Measurements from ENCODE around the gene NUTM2G.
"Not testable (repeated sequence)": the region's sequence is repeated elsewhere in the genome, so short reads cannot be mapped to it uniquely, and the experiment has no call there.

Gene NUTM2G

DNA sequence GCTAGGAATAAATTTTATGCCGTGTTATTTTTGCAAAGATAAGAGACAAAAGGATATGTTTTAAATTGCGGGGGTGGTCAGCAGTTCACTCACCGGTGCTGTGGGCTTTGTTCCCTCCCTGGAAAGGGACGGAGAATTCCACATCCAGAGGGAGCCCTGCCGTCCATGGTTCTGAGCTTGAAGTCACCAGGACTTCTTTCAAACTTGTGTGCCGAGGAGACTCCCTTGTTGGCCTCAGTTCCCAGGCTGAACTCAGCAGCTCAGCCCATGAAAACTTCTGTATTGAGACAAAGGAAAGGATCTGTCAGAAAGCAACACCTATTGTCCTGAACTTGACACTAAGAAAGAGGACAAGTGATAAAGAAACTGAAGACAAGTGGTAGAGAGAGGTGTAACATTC lies 10.1 kb upstream of the NUTM2G start:
- H3K4me3 ChIP-seq (ENCODE audit: low read length in 2 of 2); H3K27me3 ChIP-seq (ENCODE audit: control insufficient read depth in 2 of 2, insufficient read depth in 2 of 2, low read length in 2 of 2); H3K9me3 ChIP-seq (ENCODE audit: control insufficient read depth in 2 of 2, low read length in 2 of 2); H3K9ac ChIP-seq (ENCODE audit: low read depth in 1 of 2, low read length in 2 of 2); H3K4me1 ChIP-seq (ENCODE audit: control insufficient read depth in 2 of 2, insufficient read depth in 2 of 2, low read length in 2 of 2); H3K27ac ChIP-seq (ENCODE audit: low read depth in 2 of 2, low read length in 2 of 2); H3K36me3 ChIP-seq (ENCODE audit: control insufficient read depth in 2 of 2, insufficient read depth in 2 of 2, low read length in 2 of 2): not testable (repeated sequence)

DNA sequence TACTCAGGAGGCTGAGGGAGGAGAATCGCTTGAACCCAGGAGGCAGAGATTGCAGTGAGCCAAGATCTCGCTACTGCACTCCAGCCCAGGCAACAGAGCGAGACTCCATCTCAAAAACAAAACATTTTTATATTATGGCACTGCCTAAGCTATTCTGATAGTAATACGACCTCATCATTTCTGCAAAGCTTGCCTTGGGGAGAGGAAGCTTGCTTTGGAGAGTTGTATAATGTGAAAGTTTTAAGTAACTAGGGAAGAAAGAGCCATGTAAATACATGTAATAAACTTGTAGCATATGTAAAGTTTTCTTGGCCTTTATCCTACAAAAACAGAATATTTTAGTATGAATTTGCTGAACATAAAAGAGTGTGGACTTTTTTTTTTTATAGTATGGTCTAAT lies 7.8 kb upstream of the NUTM2G start:
- H3K9ac ChIP-seq (ENCODE audit: low read depth in 1 of 2, low read length in 2 of 2); H3K36me3 ChIP-seq (ENCODE audit: control insufficient read depth in 2 of 2, insufficient read depth in 2 of 2, low read length in 2 of 2); H3K9me3 ChIP-seq (ENCODE audit: control insufficient read depth in 2 of 2, low read length in 2 of 2); H3K27ac ChIP-seq (ENCODE audit: low read depth in 2 of 2, low read length in 2 of 2); H3K27me3 ChIP-seq (ENCODE audit: control insufficient read depth in 2 of 2, insufficient read depth in 2 of 2, low read length in 2 of 2); H3K4me1 ChIP-seq (ENCODE audit: control insufficient read depth in 2 of 2, insufficient read depth in 2 of 2, low read length in 2 of 2); H3K4me3 ChIP-seq (ENCODE audit: low read length in 2 of 2): not testable (repeated sequence)

DNA sequence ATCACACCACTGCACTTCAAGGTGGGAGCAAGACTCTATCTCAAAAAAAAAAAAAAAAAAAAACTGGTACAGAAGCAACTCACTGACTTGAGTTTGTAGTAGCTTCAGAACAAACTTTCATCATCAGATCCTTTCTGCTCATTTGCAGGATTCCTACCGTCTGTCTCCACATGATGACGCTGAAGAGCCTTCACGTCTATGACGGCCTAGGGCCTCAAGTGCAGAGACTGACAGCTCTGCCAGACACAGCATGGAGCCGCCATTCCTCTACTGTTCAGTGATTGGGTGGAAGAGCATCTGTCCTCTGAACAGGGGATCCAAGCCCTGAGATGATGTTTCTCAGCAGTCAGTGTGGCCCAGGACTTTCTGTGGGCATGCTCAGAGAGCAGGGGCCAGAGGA lies 3.1 kb upstream of the NUTM2G start:
- not testable (repeated sequence) for H3K4me3 ChIP-seq (ENCODE audit: low read length in 2 of 2)

DNA sequence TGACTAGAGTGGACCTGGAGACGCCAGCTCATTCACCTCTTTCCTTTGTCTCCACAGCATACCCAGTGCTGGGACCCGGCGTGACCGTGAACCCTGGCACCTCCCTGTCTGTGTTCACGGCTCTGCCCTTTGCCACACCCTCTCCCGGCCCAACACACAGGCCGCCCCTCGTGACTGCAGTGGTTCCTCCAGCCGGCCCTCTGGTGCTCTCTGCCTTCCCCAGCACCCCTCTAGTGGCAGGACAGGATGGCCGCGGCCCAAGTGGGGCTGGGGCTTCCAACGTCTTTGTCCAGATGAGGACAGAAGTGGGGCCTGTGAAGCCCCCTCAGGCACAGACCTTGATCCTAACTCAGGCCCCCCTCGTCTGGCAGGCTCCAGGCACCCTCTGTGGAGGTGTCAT lies 3.0 kb downstream of the NUTM2G start:
- H3K36me3 ChIP-seq (ENCODE audit: control insufficient read depth in 2 of 2, insufficient read depth in 2 of 2, low read length in 2 of 2); H3K9me3 ChIP-seq (ENCODE audit: control insufficient read depth in 2 of 2, low read length in 2 of 2); H3K4me3 ChIP-seq (ENCODE audit: low read length in 2 of 2); H3K4me1 ChIP-seq (ENCODE audit: control insufficient read depth in 2 of 2, insufficient read depth in 2 of 2, low read length in 2 of 2); H3K9ac ChIP-seq (ENCODE audit: low read depth in 1 of 2, low read length in 2 of 2); H3K27ac ChIP-seq (ENCODE audit: low read depth in 2 of 2, low read length in 2 of 2); H3K27me3 ChIP-seq (ENCODE audit: control insufficient read depth in 2 of 2, insufficient read depth in 2 of 2, low read length in 2 of 2): not testable (repeated sequence)

More for the DNA sequence above, 3.1 kb upstream of the NUTM2G start:
- not testable (repeated sequence) for H3K9ac ChIP-seq (ENCODE audit: low read depth in 1 of 2, low read length in 2 of 2); H3K4me1 ChIP-seq (ENCODE audit: control insufficient read depth in 2 of 2, insufficient read depth in 2 of 2, low read length in 2 of 2); H3K27ac ChIP-seq (ENCODE audit: low read depth in 2 of 2, low read length in 2 of 2); H3K27me3 ChIP-seq (ENCODE audit: control insufficient read depth in 2 of 2, insufficient read depth in 2 of 2, low read length in 2 of 2); H3K36me3 ChIP-seq (ENCODE audit: control insufficient read depth in 2 of 2, insufficient read depth in 2 of 2, low read length in 2 of 2); H3K9me3 ChIP-seq (ENCODE audit: control insufficient read depth in 2 of 2, low read length in 2 of 2)

DNA sequence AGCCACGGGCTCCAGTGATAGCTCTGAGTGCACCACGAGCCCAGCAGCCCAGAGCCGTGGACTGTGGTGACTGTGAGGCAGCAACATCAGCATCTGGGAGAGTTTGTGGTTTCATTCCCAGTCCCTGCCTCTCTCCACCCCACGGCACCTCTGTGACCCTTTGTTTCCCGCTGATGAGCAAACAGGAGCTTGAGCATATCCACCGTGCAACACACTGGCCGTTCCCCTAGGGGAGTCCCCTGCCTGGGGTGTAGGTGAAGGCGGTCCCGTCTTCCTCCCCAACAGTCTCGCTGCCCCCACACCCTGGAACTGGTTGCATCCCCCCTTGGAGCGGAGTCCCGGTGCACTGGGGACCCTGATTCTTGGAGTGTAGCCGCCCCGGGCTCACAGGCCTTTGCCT lies 5.5 kb downstream of the NUTM2G start:
- H3K9me3 ChIP-seq (ENCODE audit: control insufficient read depth in 2 of 2, low read length in 2 of 2); H3K9ac ChIP-seq (ENCODE audit: low read depth in 1 of 2, low read length in 2 of 2); H3K36me3 ChIP-seq (ENCODE audit: control insufficient read depth in 2 of 2, insufficient read depth in 2 of 2, low read length in 2 of 2); H3K27me3 ChIP-seq (ENCODE audit: control insufficient read depth in 2 of 2, insufficient read depth in 2 of 2, low read length in 2 of 2); H3K4me3 ChIP-seq (ENCODE audit: low read length in 2 of 2); H3K4me1 ChIP-seq (ENCODE audit: control insufficient read depth in 2 of 2, insufficient read depth in 2 of 2, low read length in 2 of 2); H3K27ac ChIP-seq (ENCODE audit: low read depth in 2 of 2, low read length in 2 of 2): not testable (repeated sequence)

DNA sequence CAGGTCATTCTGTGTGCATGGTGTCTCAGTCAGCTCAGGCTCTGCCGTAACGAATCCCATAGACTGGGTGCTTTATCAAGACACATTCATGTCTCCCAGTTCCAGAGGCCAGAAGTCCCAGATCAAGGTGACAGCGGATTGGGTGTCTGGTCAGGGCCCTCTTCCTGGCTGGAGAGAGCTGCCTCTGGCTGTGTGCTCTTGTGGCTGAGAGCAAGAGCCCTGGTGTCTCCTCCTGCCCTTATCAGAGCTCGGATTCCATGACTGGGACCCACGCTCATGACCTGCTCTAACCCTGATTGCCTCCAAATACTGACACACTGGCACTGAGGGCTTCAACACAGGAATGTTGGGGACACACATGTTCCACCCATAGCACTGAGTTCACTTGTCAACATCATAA lies 6.1 kb downstream of the NUTM2G start:
- H3K27ac ChIP-seq (ENCODE audit: low read depth in 2 of 2, low read length in 2 of 2); H3K4me1 ChIP-seq (ENCODE audit: control insufficient read depth in 2 of 2, insufficient read depth in 2 of 2, low read length in 2 of 2); H3K36me3 ChIP-seq (ENCODE audit: control insufficient read depth in 2 of 2, insufficient read depth in 2 of 2, low read length in 2 of 2); H3K9ac ChIP-seq (ENCODE audit: low read depth in 1 of 2, low read length in 2 of 2); H3K9me3 ChIP-seq (ENCODE audit: control insufficient read depth in 2 of 2, low read length in 2 of 2); H3K27me3 ChIP-seq (ENCODE audit: control insufficient read depth in 2 of 2, insufficient read depth in 2 of 2, low read length in 2 of 2); H3K4me3 ChIP-seq (ENCODE audit: low read length in 2 of 2): not testable (repeated sequence)

DNA sequence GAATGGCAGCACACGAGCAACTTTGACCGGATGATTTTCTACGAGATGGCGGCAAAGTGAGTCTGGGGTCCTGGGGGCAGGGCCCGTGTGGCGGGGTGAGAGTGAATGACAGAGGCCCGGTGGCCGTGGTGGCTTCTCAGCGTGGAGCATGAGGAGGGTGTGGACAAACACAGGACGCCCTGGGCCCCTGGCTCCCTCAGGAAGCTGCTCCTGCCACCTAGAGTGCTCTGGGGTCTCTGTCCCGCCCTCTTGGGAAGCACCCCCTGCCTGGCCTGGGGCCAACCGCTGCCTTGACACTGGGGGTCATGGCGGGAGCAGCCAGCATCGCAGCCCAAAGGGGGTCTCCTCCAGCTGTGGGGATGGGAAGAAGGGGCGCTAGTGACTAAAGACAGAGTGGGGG lies 6.8 kb downstream of the NUTM2G start:
- H3K36me3 ChIP-seq (ENCODE audit: control insufficient read depth in 2 of 2, insufficient read depth in 2 of 2, low read length in 2 of 2); H3K27ac ChIP-seq (ENCODE audit: low read depth in 2 of 2, low read length in 2 of 2); H3K4me1 ChIP-seq (ENCODE audit: control insufficient read depth in 2 of 2, insufficient read depth in 2 of 2, low read length in 2 of 2); H3K9ac ChIP-seq (ENCODE audit: low read depth in 1 of 2, low read length in 2 of 2); H3K27me3 ChIP-seq (ENCODE audit: control insufficient read depth in 2 of 2, insufficient read depth in 2 of 2, low read length in 2 of 2); H3K4me3 ChIP-seq (ENCODE audit: low read length in 2 of 2); H3K9me3 ChIP-seq (ENCODE audit: control insufficient read depth in 2 of 2, low read length in 2 of 2): not testable (repeated sequence)

DNA sequence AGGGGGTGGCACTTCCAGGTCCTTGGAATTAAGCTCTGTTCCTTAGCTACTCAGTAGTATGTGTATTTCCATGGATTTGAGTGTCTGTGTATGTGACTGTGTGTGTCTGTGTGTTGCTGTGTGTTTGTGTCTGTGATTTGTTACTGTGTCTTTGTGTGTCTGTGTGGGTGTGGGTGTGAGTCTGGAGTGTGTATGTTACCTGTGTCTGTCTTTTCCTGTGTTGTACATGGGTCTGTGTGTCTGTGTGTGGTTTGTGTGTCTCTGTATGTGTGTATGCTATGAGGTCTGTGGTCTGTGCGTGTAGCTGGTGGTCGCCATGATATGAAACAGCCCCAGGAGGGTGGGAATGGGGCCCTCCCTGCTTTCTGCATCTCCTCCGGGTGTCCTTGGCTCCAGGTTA lies 8.8 kb downstream of the NUTM2G start:
- H3K27ac ChIP-seq (ENCODE audit: low read depth in 2 of 2, low read length in 2 of 2); H3K36me3 ChIP-seq (ENCODE audit: control insufficient read depth in 2 of 2, insufficient read depth in 2 of 2, low read length in 2 of 2); H3K27me3 ChIP-seq (ENCODE audit: control insufficient read depth in 2 of 2, insufficient read depth in 2 of 2, low read length in 2 of 2); H3K9me3 ChIP-seq (ENCODE audit: control insufficient read depth in 2 of 2, low read length in 2 of 2); H3K9ac ChIP-seq (ENCODE audit: low read depth in 1 of 2, low read length in 2 of 2); H3K4me1 ChIP-seq (ENCODE audit: control insufficient read depth in 2 of 2, insufficient read depth in 2 of 2, low read length in 2 of 2); H3K4me3 ChIP-seq (ENCODE audit: low read length in 2 of 2): not testable (repeated sequence)

DNA sequence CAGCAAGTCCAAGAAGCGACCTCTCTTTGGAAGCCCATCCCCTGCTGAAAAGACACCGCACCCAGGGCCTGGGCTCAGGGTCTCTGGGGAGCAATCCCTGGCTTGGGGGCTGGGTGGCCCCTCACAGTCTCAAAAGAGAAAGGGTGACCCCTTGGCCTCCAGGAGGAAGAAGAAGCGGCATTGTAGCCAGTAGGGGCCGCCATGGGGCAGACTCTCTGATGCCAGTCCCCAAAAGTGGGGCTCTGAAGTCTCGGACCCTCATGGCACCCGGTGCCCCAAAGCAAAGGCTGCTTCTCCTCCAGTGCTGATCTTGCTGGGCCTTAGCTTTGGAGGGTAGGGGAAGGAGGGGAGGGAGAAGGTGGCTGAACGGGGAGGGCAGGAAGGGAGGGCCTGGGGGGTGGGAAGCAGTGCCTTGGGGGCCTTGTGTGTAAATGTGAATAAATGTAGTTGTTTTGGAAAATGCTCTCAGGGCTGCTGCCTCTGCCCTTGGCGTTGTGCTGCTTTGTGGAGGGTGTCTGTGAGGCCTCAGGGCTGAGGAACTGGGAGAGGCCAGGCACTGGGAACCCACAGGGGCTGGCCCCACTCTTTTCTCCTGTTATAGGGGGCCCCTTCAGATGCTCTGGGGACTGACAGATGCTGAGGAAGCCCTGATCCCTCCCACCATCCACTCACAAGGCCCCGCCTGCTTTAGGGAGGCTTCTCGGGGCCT lies 10.5 kb downstream of the NUTM2G start:
- H3K9ac ChIP-seq (ENCODE audit: low read depth in 1 of 2, low read length in 2 of 2); H3K9me3 ChIP-seq (ENCODE audit: control insufficient read depth in 2 of 2, low read length in 2 of 2); H3K27me3 ChIP-seq (ENCODE audit: control insufficient read depth in 2 of 2, insufficient read depth in 2 of 2, low read length in 2 of 2); H3K4me1 ChIP-seq (ENCODE audit: control insufficient read depth in 2 of 2, insufficient read depth in 2 of 2, low read length in 2 of 2); H3K36me3 ChIP-seq (ENCODE audit: control insufficient read depth in 2 of 2, insufficient read depth in 2 of 2, low read length in 2 of 2); H3K4me3 ChIP-seq (ENCODE audit: low read length in 2 of 2); H3K27ac ChIP-seq (ENCODE audit: low read depth in 2 of 2, low read length in 2 of 2): not testable (repeated sequence)

DNA sequence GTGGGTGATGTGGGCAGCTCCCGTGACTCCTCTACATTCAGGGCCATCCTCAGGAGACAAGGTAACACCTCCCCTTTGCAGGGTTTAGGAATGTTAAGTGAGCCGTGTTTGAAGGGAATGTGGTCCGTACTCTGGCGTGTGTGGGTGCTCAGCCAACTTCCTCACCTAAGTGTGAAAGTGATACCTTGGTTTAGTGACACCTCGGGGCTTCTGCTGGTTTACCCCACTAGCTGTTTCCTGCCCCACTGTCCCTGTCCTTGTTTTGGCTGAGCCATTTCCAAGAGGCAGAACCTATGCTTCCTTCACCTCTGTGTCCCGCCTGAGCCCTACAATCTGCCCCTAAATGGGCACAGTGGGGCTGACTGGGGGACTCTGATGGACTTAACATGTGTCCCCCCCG lies 12.3 kb downstream of the NUTM2G start:
- H3K27ac ChIP-seq (ENCODE audit: low read depth in 2 of 2, low read length in 2 of 2); H3K4me3 ChIP-seq (ENCODE audit: low read length in 2 of 2); H3K36me3 ChIP-seq (ENCODE audit: control insufficient read depth in 2 of 2, insufficient read depth in 2 of 2, low read length in 2 of 2); H3K4me1 ChIP-seq (ENCODE audit: control insufficient read depth in 2 of 2, insufficient read depth in 2 of 2, low read length in 2 of 2); H3K9ac ChIP-seq (ENCODE audit: low read depth in 1 of 2, low read length in 2 of 2); H3K9me3 ChIP-seq (ENCODE audit: control insufficient read depth in 2 of 2, low read length in 2 of 2); H3K27me3 ChIP-seq (ENCODE audit: control insufficient read depth in 2 of 2, insufficient read depth in 2 of 2, low read length in 2 of 2): not testable (repeated sequence)

DNA sequence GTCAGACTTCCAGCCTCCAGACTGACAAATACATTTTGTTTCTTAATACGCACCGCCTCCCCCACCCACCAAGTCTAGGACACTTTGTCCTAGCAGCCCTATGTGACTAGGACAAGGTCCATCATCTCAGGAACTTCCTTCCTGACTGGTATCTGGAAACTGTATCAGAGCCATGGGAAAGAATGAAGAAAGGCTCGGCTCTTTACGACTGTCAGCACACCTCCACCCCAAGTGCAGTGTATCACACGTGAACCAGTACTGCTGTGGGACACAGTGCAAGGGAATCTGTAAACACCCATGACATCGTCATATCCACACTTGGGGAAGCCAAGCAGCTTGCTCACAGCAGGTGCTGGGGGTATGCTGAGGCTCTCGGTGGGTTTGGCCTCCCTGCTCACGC lies 13.0 kb downstream of the NUTM2G start:
- H3K27me3 ChIP-seq (ENCODE audit: control insufficient read depth in 2 of 2, insufficient read depth in 2 of 2, low read length in 2 of 2); H3K36me3 ChIP-seq (ENCODE audit: control insufficient read depth in 2 of 2, insufficient read depth in 2 of 2, low read length in 2 of 2); H3K4me1 ChIP-seq (ENCODE audit: control insufficient read depth in 2 of 2, insufficient read depth in 2 of 2, low read length in 2 of 2); H3K4me3 ChIP-seq (ENCODE audit: low read length in 2 of 2); H3K27ac ChIP-seq (ENCODE audit: low read depth in 2 of 2, low read length in 2 of 2); H3K9ac ChIP-seq (ENCODE audit: low read depth in 1 of 2, low read length in 2 of 2); H3K9me3 ChIP-seq (ENCODE audit: control insufficient read depth in 2 of 2, low read length in 2 of 2): not testable (repeated sequence)

Data from mucosa of rectum (tissue), 2 donors.